Lower leg skin (tissue), 3 donors: ENCODE data around the gene TOMT.
"Not testable (repeated sequence)": the region's sequence is repeated elsewhere in the genome, so short reads cannot be mapped to it uniquely, and the experiment has no call there.

ENCODE experiments used
- CTCF ChIP-seq, 3 donors: fragments of 450-650 bp; IDR thresholded peaks; one replicate each; pipeline ENCODE4 v1.5.1; 2016; ENCODE audit warnings: antibody characterized with exemption in 3 of 3, mild to moderate bottlenecking in 3 of 3, moderate library complexity in 2 of 3
- POLR2A ChIP-seq, 2 donors: fragments of 450-650 bp; IDR thresholded peaks; one replicate each; pipeline ENCODE4 v1.6.1; 2016 to 2017; ENCODE audit warnings: antibody characterized with exemption in 2 of 2, mild to moderate bottlenecking in 1 of 2, moderate library complexity in 1 of 2

GRCh38 chr11:72153874-72154273 is 48.1 kb downstream of the TOMT start:
- TF ChIP-seq CTCF, POLR2A (IDR thresholded peaks at IDR 0.05): not testable (repeated sequence)
